Activated CD8-positive, alpha-beta T cell treated with anti-CD3 and anti-CD28 coated beads for 36 hours (primary cell): ENCODE data around the gene SERPINE3. TPM values are rescaled to one million over a fixed set of nuclear protein-coding genes. Genes with fewer than 3 reads are reported as not detected.

ENCODE experiments used
- ATAC-seq: fragments of 200-7000 bp; cut with Tn5 transposase; one replicate; pipeline ENCODE4 v1.10.0; 2021; ENCODE audit warnings: mild to moderate bottlenecking, moderate library complexity
- CTCF ChIA-PET: fragments of 350-600 bp; sonication (Branson Sonifier 250); formaldehyde crosslinking; loops from one replicate; lab custom pipeline; 2021; ENCODE audit warnings: antibody characterized with exemption; lab: Charles Lee
- POLR2A ChIA-PET: fragments of 350-600 bp; sonication (Branson Sonifier 250); formaldehyde crosslinking; loops from one replicate; lab custom pipeline; 2021; ENCODE audit warnings: antibody characterized with exemption; lab: Charles Lee
- DNase-seq: peaks from one replicate; pipeline ENCODE4 v3.0.0-alpha.2; 2020
- H3K27ac Mint-ChIP-seq: one replicate; pipeline ENCODE4 v1.8.0; 2021; ENCODE audit warnings: mild to moderate bottlenecking, mixed read lengths
- H3K27me3 Mint-ChIP-seq: one replicate; pipeline ENCODE4 v1.8.0; 2021; ENCODE audit warnings: mixed read lengths
- H3K36me3 Mint-ChIP-seq: one replicate; pipeline ENCODE4 v1.8.0; 2021; ENCODE audit warnings: low read depth, mixed read lengths
- H3K4me1 Mint-ChIP-seq: one replicate; pipeline ENCODE4 v1.8.0; 2021; ENCODE audit warnings: low read depth, mixed read lengths
- H3K4me3 Mint-ChIP-seq: one replicate; pipeline ENCODE4 v1.8.0; 2021; ENCODE audit warnings: mild to moderate bottlenecking, moderate library complexity, mixed read lengths
- H3K9me3 Mint-ChIP-seq: one replicate; pipeline ENCODE4 v1.8.0; 2021; ENCODE audit warnings: mixed read lengths
- CTCF ChIP-seq: fragments of 200-600 bp; IDR thresholded peaks from one replicate; pipeline ENCODE4 v1.8.0; 2022; ENCODE audit warnings: antibody characterized with exemption, mild to moderate bottlenecking
- intact Hi-C: fragments of 100-400 bp; cut with micrococcal nuclease; formaldehyde crosslinking; loops from one replicate; pipeline ENCODE4 v1.10.0; 2022
- total RNA-seq, 2 experiments: library from RNA; stranded (reverse); gene quantifications; one replicate each; pipeline ENCODE4 v1.2.3, GENCODE V29; 2021

SERPINE3 gene
- not detected for total RNA-seq

- H3K9me3 Mint-ChIP-seq, result no peaks in the 10 kb centered on the region
- H3K4me1 Mint-ChIP-seq, result no peaks in the 10 kb centered on the region
- TF ChIP-seq CTCF, result no peak
- H3K27ac Mint-ChIP-seq, result no peak within 1 kb of the TSS
- DNase-seq (no peak), ATAC-seq (no peak)
- POLR2A ChIA-PET, result no interaction called here
- no peaks in the 10 kb centered on the region for H3K27me3 Mint-ChIP-seq
- intact Hi-C loops, result no loop called here
- H3K36me3 Mint-ChIP-seq, result no peaks in the 10 kb centered on the region
- CTCF ChIA-PET, result no interaction called here
- H3K4me3 Mint-ChIP-seq, result no peak within 1 kb of the TSS
Observed at GRCh38 chr13:51339354-51339753, at the start of gene SERPINE3. SERPINE3 (plus strand) TSS chr13:51339691; CDS start chr13:51341092, 1,401 bp downstream.

- no peaks in the 10 kb centered on the region for H3K27me3 Mint-ChIP-seq
- intact Hi-C loops, result no loop called here
- POLR2A ChIA-PET, result no interaction called here
- ATAC-seq (no peak), DNase-seq (no peak)
- no peaks in the 10 kb centered on the region for H3K36me3 Mint-ChIP-seq
- H3K4me3 Mint-ChIP-seq, result no peak overlapping the region
- no peak for TF ChIP-seq CTCF
- no peak overlapping the region for H3K27ac Mint-ChIP-seq
- no peaks in the 10 kb centered on the region for H3K4me1 Mint-ChIP-seq
- CTCF ChIA-PET, result interaction anchor here (1.2 kb wide), 1 partner anchor 31 kb away, joined by 4 read pairs; no protein-coding TSS in a partner anchor
- H3K9me3 Mint-ChIP-seq, result no peaks in the 10 kb centered on the region
Observed at GRCh38 chr13:51291341-51291740, 48.1 kb upstream of the SERPINE3 start.

GRCh38 chr13:51292000-51292565 lies 47.4 kb upstream of the SERPINE3 start:
- Mint-ChIP-seq H3K4me3 (no peak overlapping the region), H3K36me3 (no peaks in the 10 kb centered on the region), H3K27me3 (no peaks in the 10 kb centered on the region), H3K27ac (no peak overlapping the region), H3K4me1 (no peaks in the 10 kb centered on the region), H3K9me3 (no peaks in the 10 kb centered on the region)
- no peak for ATAC-seq
- CTCF ChIA-PET, result no interaction called here
- TF ChIP-seq CTCF, result no peak
- intact Hi-C loops, result no loop called here
- POLR2A ChIA-PET, result no interaction called here
- no peak for DNase-seq

GRCh38 chr13:51297556-51297955 lies 41.9 kb upstream of the SERPINE3 start:
- no peak overlapping the region for H3K4me3 Mint-ChIP-seq

More at GRCh38 chr13:51297556-51297955, 41.9 kb upstream of the SERPINE3 start:
- DNase-seq, result no peak
- Mint-ChIP-seq H3K36me3 (no peaks in the 10 kb centered on the region), H3K27me3 (no peaks in the 10 kb centered on the region), H3K27ac (no peak overlapping the region), H3K9me3 (no peaks in the 10 kb centered on the region), H3K4me1 (no peaks in the 10 kb centered on the region)
- ChIA-PET CTCF (interaction anchor here (1.5 to 4.6 kb wide), 2 partner anchors 11 to 172 kb away, joined by 7 to 55 read pairs; no protein-coding TSS in a partner anchor), POLR2A (no interaction called here)
- no peak for ATAC-seq
- intact Hi-C loops, result no loop called here
- no peak for TF ChIP-seq CTCF
